Loucy (cell line): ENCODE data around the gene DALRD3.
"Not testable (repeated sequence)": the region's sequence is repeated elsewhere in the genome, so short reads cannot be mapped to it uniquely, and the experiment has no call there.

Experiments used
- H2AFZ ChIP-seq: fragments of 200-600 bp; sonication (generic); 2 replicates; pipeline ENCODE4 v1.6.0; 2016; ENCODE audit warnings: antibody characterized with exemption, mild to moderate bottlenecking, low read length, moderate library complexity
- H3F3A ChIP-seq: fragments of 200-600 bp; 2 replicates; pipeline ENCODE4 v1.6.0; 2016; ENCODE audit warnings: antibody characterized with exemption, low read depth, mild to moderate bottlenecking
- H3K27me3 ChIP-seq: fragments of 200-600 bp; sonication (generic); 2 replicates; pipeline ENCODE4 v1.6.1; 2014; ENCODE audit warnings: low read length, mild to moderate bottlenecking; ENCODE audit not compliant: insufficient read depth, poor library complexity, severe bottlenecking
- H3K36me3 ChIP-seq: fragments of 200-600 bp; sonication (generic); 2 replicates; pipeline ENCODE4 v1.6.1; 2016; ENCODE audit warnings: low read length; ENCODE audit not compliant: insufficient read depth
- H3K4me1 ChIP-seq: fragments of 200-600 bp; sonication (generic); 2 replicates; pipeline ENCODE4 v1.5.1; 2014; ENCODE audit warnings: low read length, mild to moderate bottlenecking; ENCODE audit not compliant: insufficient read depth, poor library complexity, severe bottlenecking
- H3K4me2 ChIP-seq: fragments of 200-600 bp; sonication (generic); 2 replicates; pipeline ENCODE4 v1.6.0; 2014; ENCODE audit warnings: antibody characterized with exemption, low read length, low read depth, mild to moderate bottlenecking; ENCODE audit not compliant: poor library complexity, severe bottlenecking
- H3K4me3 ChIP-seq: fragments of 200-600 bp; sonication (generic); 2 replicates; pipeline ENCODE4 v1.5.1; 2014; ENCODE audit warnings: low read length, mild to moderate bottlenecking, mixed read lengths; ENCODE audit not compliant: poor library complexity, severe bottlenecking
- H3K79me2 ChIP-seq: fragments of 200-600 bp; sonication (generic); 2 replicates; pipeline ENCODE4 v1.6.1; 2014; ENCODE audit warnings: low read length; ENCODE audit not compliant: insufficient read depth
- H3K9ac ChIP-seq: fragments of 200-600 bp; sonication (generic); 2 replicates; pipeline ENCODE4 v1.6.0; 2014; ENCODE audit warnings: mild to moderate bottlenecking, low read depth, low read length, moderate library complexity; ENCODE audit not compliant: poor library complexity, severe bottlenecking
- H3K9me2 ChIP-seq: fragments of 200-600 bp; sonication (generic); replicated peaks from 2 replicates; pipeline ENCODE4 v1.6.1; 2016; ENCODE audit warnings: low read depth, low read length, mixed read lengths
- H3K9me3 ChIP-seq: fragments of 200-600 bp; sonication (generic); 2 replicates; pipeline ENCODE4 v1.6.1; 2014; ENCODE audit warnings: mild to moderate bottlenecking, antibody characterized with exemption, low read length, low read depth; ENCODE audit not compliant: insufficient read depth
- H4K20me1 ChIP-seq: fragments of 200-600 bp; sonication (generic); 2 replicates; pipeline ENCODE4 v1.6.0; 2014; ENCODE audit warnings: antibody characterized with exemption, low read length, mild to moderate bottlenecking; ENCODE audit not compliant: insufficient read depth, poor library complexity, severe bottlenecking
- EZH2phosphoT487 ChIP-seq: fragments of 200-600 bp; IDR thresholded peaks from 2 replicates; pipeline ENCODE4 v1.6.1; 2018; ENCODE audit warnings: antibody characterized with exemption, mild to moderate bottlenecking, moderate library complexity, borderline replicate concordance
- TF ChIP-seq, protein P1 (sequence below): fragments of 200-600 bp; sonication (generic); conservative IDR thresholded peaks from 2 replicates; pipeline ENCODE4 v1.5.1; 2014; ENCODE audit warnings: mild to moderate bottlenecking, antibody characterized with exemption, low read length

DALRD3 gene

GRCh38 chr3:49012441-49013017, 5.9 kb downstream of the DALRD3 start:
- no peak overlapping the region for H3K9ac ChIP-seq
- TF ChIP-seq, protein P1, sequence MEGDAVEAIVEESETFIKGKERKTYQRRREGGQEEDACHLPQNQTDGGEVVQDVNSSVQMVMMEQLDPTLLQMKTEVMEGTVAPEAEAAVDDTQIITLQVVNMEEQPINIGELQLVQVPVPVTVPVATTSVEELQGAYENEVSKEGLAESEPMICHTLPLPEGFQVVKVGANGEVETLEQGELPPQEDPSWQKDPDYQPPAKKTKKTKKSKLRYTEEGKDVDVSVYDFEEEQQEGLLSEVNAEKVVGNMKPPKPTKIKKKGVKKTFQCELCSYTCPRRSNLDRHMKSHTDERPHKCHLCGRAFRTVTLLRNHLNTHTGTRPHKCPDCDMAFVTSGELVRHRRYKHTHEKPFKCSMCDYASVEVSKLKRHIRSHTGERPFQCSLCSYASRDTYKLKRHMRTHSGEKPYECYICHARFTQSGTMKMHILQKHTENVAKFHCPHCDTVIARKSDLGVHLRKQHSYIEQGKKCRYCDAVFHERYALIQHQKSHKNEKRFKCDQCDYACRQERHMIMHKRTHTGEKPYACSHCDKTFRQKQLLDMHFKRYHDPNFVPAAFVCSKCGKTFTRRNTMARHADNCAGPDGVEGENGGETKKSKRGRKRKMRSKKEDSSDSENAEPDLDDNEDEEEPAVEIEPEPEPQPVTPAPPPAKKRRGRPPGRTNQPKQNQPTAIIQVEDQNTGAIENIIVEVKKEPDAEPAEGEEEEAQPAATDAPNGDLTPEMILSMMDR = no peak
- TF ChIP-seq EZH2phosphoT487 = no peak
- H3K9me2 ChIP-seq = no peaks in the 10 kb centered on the region
- H3F3A ChIP-seq = no peaks in the 10 kb centered on the region
- H3K27me3 ChIP-seq = no peaks in the 10 kb centered on the region
- H2AFZ ChIP-seq = no peak overlapping the region
- H3K4me1 ChIP-seq = peaks cover 10% of the 10 kb centered on the region
- H3K4me2 ChIP-seq = no peak overlapping the region
- H3K9me3 ChIP-seq = no peaks in the 10 kb centered on the region
- no peak overlapping the region for H3K4me3 ChIP-seq
- peaks cover 66% of the 10 kb centered on the region for H4K20me1 ChIP-seq
- H3K36me3 ChIP-seq = peaks cover 56% of the 10 kb centered on the region; the same call in 1 of the 2 replicates
- peaks cover 75% of the 10 kb centered on the region for H3K79me2 ChIP-seq

DNA sequence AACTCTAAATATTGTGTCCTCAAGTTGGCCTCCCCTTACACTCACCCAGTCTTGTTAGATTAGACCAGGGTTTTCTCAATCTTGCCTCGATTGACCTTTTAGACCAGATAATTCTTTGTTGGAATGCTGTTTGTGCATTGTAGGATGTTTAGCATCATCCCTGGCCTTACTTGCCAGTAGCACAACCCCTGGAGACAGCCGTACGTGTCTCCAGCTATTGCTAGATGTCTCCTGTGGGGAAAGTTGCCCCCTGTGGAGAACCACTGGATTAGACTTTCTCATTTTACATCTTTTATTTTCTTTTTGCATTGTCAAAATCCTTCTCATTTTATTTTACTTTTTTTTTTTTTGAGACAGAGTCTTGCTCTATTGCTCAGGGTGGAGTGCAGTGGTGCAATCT, 9.0 kb downstream of the DALRD3 start:
- H3K9me3 ChIP-seq = no peaks in the 10 kb centered on the region
- H3K9me2 ChIP-seq = no peaks in the 10 kb centered on the region
- peaks cover 77% of the 10 kb centered on the region for H3K79me2 ChIP-seq
- peak overlapping the region; percentile 22 for H3K4me2 ChIP-seq
- H3F3A ChIP-seq = no peaks in the 10 kb centered on the region
- H3K4me1 ChIP-seq = peaks cover 14% of the 10 kb centered on the region
- no peak overlapping the region for H2AFZ ChIP-seq
- no peak overlapping the region for H3K4me3 ChIP-seq
- H3K27me3 ChIP-seq = no peaks in the 10 kb centered on the region
- H4K20me1 ChIP-seq = peaks cover 53% of the 10 kb centered on the region
- H3K9ac ChIP-seq = no peak overlapping the region
- TF ChIP-seq, protein P1 = no peak
- no peak for TF ChIP-seq EZH2phosphoT487
- H3K36me3 ChIP-seq = peaks cover 29% of the 10 kb centered on the region; the same call in 1 of the 2 replicates

DNA sequence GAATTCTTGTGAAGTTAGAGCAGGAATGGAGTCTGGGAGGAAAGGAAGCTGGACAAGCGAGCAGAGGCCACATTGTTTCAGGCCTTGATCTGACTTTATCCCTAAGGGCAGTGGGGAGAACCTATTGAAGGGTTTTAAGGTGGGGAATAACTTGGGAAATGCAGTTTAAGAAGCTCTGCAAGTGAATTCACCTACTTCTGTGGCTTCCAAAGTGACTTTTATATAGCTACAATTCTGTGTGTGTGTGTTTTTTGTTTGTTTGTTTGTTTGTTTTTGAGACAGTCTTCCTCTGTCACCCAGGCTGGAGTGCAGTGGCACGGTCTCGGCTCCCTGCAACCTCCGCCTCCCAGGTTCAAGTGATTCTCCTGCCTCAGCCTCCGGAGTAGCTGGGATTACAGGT, 9.8 kb downstream of the DALRD3 start:
- not testable (repeated sequence) for H2AFZ ChIP-seq, H3K9me2 ChIP-seq, H3F3A ChIP-seq, H3K9me3 ChIP-seq, H3K27me3 ChIP-seq
- Histone ChIP-seq H4K20me1 (peaks cover 46% of the 10 kb centered on the region), H3K9ac (peak overlapping the region; percentile 100), H3K36me3 (peaks cover 21% of the 10 kb centered on the region; the same call in 1 of the 2 replicates), H3K4me3 (peak overlapping the region; percentile 86), H3K4me1 (peaks cover 14% of the 10 kb centered on the region), H3K79me2 (peaks cover 71% of the 10 kb centered on the region), H3K4me2 (peak overlapping the region; percentile 99)
